Right atrium auricular region (tissue), 2 donors: ENCODE measurements around the gene ISOC2. TPM values are rescaled to one million over a fixed set of nuclear protein-coding genes. Genes with fewer than 3 reads are reported as not detected.

ENCODE experiments used
- DNase-seq: peaks from one replicate; pipeline ENCODE4 v3.0.0-alpha.2; 2019; ENCODE audit warnings: low spot score
- H3K27ac ChIP-seq, 2 donors: fragments of 200-600 bp; sonication (generic); 1 replicate in 1 of 2; 2 replicates in 1 of 2; pipeline ENCODE4 v1.5.1; 2016 to 2019
- H3K27me3 ChIP-seq, 2 donors: fragments of 200-600 bp; sonication (generic); one replicate each; pipeline versions ENCODE4 v1.5.1 to v1.6.0; 2017 to 2019
- H3K36me3 ChIP-seq: fragments of 200-600 bp; sonication (generic); one replicate; pipeline ENCODE4 v1.5.1; 2016
- H3K4me1 ChIP-seq, 2 donors: fragments of 200-600 bp; sonication (generic); one replicate each; pipeline versions ENCODE4 v1.5.1 to v1.6.0; 2017 to 2019
- H3K4me3 ChIP-seq, 2 donors: fragments of 200-600 bp; sonication (generic); 1 replicate in 1 of 2; 2 replicates in 1 of 2; pipeline ENCODE4 v1.5.1; 2017 to 2019; ENCODE audit warnings: mild to moderate bottlenecking in 1 of 2, moderate library complexity in 1 of 2
- H3K9me3 ChIP-seq, 2 donors: fragments of 200-600 bp; sonication (generic); one replicate each; pipeline ENCODE4 v1.5.1; 2019
- CTCF ChIP-seq, 2 donors: fragments of 200-600 bp; sonication (generic); IDR thresholded peaks; one replicate each; pipeline ENCODE4 v1.5.1; 2019; ENCODE audit warnings: antibody characterized with exemption in 2 of 2
- total RNA-seq, 2 donors: library from RNA; depleted of rRNA; stranded (reverse); fragments of >200 nt; gene quantifications; one replicate each; pipeline ENCODE4 v1.1.0, GENCODE V29; 2016

ISOC2 gene
- total RNA-seq, 2 donors from 2014 or later = 87.0 to 92.2 TPM

- DNase-seq = no peak
- peaks cover 0 to 30% of the 10 kb centered on the region in 2 donors for H3K4me1 ChIP-seq
- H3K27ac ChIP-seq = peak overlapping the region; percentile 83 to 94
- H3K27me3 ChIP-seq = no peaks in the 10 kb centered on the region
- TF ChIP-seq CTCF (IDR thresholded peaks at IDR 0.05) = no peak
- H3K9me3 ChIP-seq = no peaks in the 10 kb centered on the region
- H3K4me3 ChIP-seq = peak overlapping the region; percentile 25 to 67
- no peaks in the 10 kb centered on the region for H3K36me3 ChIP-seq
Observed at GRCh38 chr19:55459950-55460657, 1.3 kb downstream of the ISOC2 start.

GRCh38 chr19:55459551-55459949, 1.9 kb downstream of the ISOC2 start:
- Histone ChIP-seq H3K9me3 (no peaks in the 10 kb centered on the region), H3K4me3 (no peak overlapping the region), H3K27me3 (no peaks in the 10 kb centered on the region), H3K4me1 (peaks cover 0 to 30% of the 10 kb centered on the region in 2 donors), H3K27ac (peak overlapping the region; percentile 16 to 94), H3K36me3 (no peaks in the 10 kb centered on the region)
- no peak for DNase-seq
- TF ChIP-seq CTCF (IDR thresholded peaks at IDR 0.05) = no peak

- no peaks in the 10 kb centered on the region for H3K9me3 ChIP-seq
- H3K27me3 ChIP-seq = no peaks in the 10 kb centered on the region
- no peak for DNase-seq
- no peak for TF ChIP-seq CTCF (IDR thresholded peaks at IDR 0.05)
- H3K36me3 ChIP-seq = no peaks in the 10 kb centered on the region
- H3K27ac ChIP-seq = no peak overlapping the region
- H3K4me3 ChIP-seq = no peak overlapping the region
- peaks cover 0 to 32% of the 10 kb centered on the region in 2 donors for H3K4me1 ChIP-seq
Observed at GRCh38 chr19:55457683-55458457, 3.6 kb downstream of the ISOC2 start.

GRCh38 chr19:55456347-55456746, 5.1 kb downstream of the ISOC2 start:
- no peak overlapping the region for H3K4me3 ChIP-seq
- no peak for DNase-seq
- H3K4me1 ChIP-seq = peaks cover 0 to 38% of the 10 kb centered on the region in 2 donors
- no peaks in the 10 kb centered on the region for H3K9me3 ChIP-seq
- peaks cover 8 to 12% of the 10 kb centered on the region in 2 donors for H3K27me3 ChIP-seq
- TF ChIP-seq CTCF (IDR thresholded peaks at IDR 0.05) = no peak
- no peaks in the 10 kb centered on the region for H3K36me3 ChIP-seq
- H3K27ac ChIP-seq = no peak overlapping the region

- no peak overlapping the region for H3K4me3 ChIP-seq
- H3K36me3 ChIP-seq = no peaks in the 10 kb centered on the region
- TF ChIP-seq CTCF (IDR thresholded peaks at IDR 0.05) = no peak
- H3K27me3 ChIP-seq = peaks cover 8 to 18% of the 10 kb centered on the region in 2 donors
- H3K9me3 ChIP-seq = no peaks in the 10 kb centered on the region
- no peak for DNase-seq
- H3K27ac ChIP-seq = no peak overlapping the region
- peaks cover 0 to 36% of the 10 kb centered on the region in 2 donors for H3K4me1 ChIP-seq
Observed at GRCh38 chr19:55455576-55456235, 5.7 kb downstream of the ISOC2 start.
